ENCODE results near the gene SPATS2L. TPM values are rescaled to one million over a fixed set of nuclear protein-coding genes. Genes with fewer than 3 reads are reported as not detected.
A peak's percentile ranks its signal among the peaks of the same experiment; 100 is the strongest.

SPATS2L gene
- total RNA-seq, 1 donor = 65.6 TPM

GRCh38 chr2:200380833-200381542 is 74.5 kb downstream of the SPATS2L start:
- no peak overlapping the region for H3K4me3 ChIP-seq (ENCODE audit: low read depth, low read length)
- peak; percentile 76 for DNase-seq (ENCODE audit: low read depth)
- TF ChIP-seq CTCF (IDR thresholded peaks at IDR 0.05; ENCODE audit: insufficient read depth, low read depth, low read length) = no peak

- no peak overlapping the region for H3K4me3 ChIP-seq (ENCODE audit: low read depth, low read length)
- peak; percentile 27 for DNase-seq (ENCODE audit: low read depth)
- TF ChIP-seq CTCF (IDR thresholded peaks at IDR 0.05; ENCODE audit: insufficient read depth, low read depth, low read length) = no peak
Observed at GRCh38 chr2:200382874-200383273, 76.4 kb downstream of the SPATS2L start.

- peak overlapping the region; percentile 21 for H3K4me3 ChIP-seq (ENCODE audit: low read depth, low read length)
- peak; percentile 92 for DNase-seq (ENCODE audit: low read depth)
- no peak for TF ChIP-seq CTCF (IDR thresholded peaks at IDR 0.05; ENCODE audit: insufficient read depth, low read depth, low read length)
Observed at GRCh38 chr2:200383380-200384110, 77.1 kb downstream of the SPATS2L start.

GRCh38 chr2:200385063-200385635 is 78.7 kb downstream of the SPATS2L start:
- H3K4me3 ChIP-seq (ENCODE audit: low read depth, low read length) = no peak overlapping the region
- no peak for DNase-seq (ENCODE audit: low read depth)
- TF ChIP-seq CTCF (IDR thresholded peaks at IDR 0.05; ENCODE audit: insufficient read depth, low read depth, low read length) = no peak

GRCh38 chr2:200393191-200393590 is 86.7 kb downstream of the SPATS2L start:
- H3K4me3 ChIP-seq (ENCODE audit: low read depth, low read length) = no peak overlapping the region

GRCh38 chr2:200394045-200394444 is 87.6 kb downstream of the SPATS2L start:
- H3K4me3 ChIP-seq (ENCODE audit: low read depth, low read length) = no peak overlapping the region
- DNase-seq (ENCODE audit: low read depth) = no peak
- no peak for TF ChIP-seq CTCF (IDR thresholded peaks at IDR 0.05; ENCODE audit: insufficient read depth, low read depth, low read length)

More at GRCh38 chr2:200393191-200393590, 86.7 kb downstream of the SPATS2L start:
- no peak for DNase-seq (ENCODE audit: low read depth)
- no peak for TF ChIP-seq CTCF (IDR thresholded peaks at IDR 0.05; ENCODE audit: insufficient read depth, low read depth, low read length)

Measured in fibroblast of villous mesenchyme (primary cell).